ENCODE data around the gene HDAC4. TPM values are rescaled to one million over a fixed set of nuclear protein-coding genes. Genes with fewer than 3 reads are reported as not detected.

Gene HDAC4
- total RNA-seq, 4 donors from 2014 or later = 68.0 to 123 (median 86.5) TPM

- Histone ChIP-seq H3K36me3 (no peaks in the 10 kb centered on the region), H3K9me3 (no peaks in the 10 kb centered on the region), H3K27me3 (no peaks in the 10 kb centered on the region), H3K27ac (no peak overlapping the region), H3K4me1 (peaks cover 0 to 56% (median 19%) of the 10 kb centered on the region in 4 donors), H3K4me3 (no peak overlapping the region)
- 91 to 94% methylated on average over 31 of the region's 31 CpGs for WGBS, 2 donors
- TF ChIP-seq CTCF (IDR thresholded peaks at IDR 0.05) (no peak), EP300 (IDR thresholded peaks at IDR 0.05) (no peak), POLR2A (IDR thresholded peaks at IDR 0.05) (no peak)
- DNase-seq (ENCODE audit: low spot score in 2 of 2) = no peak
Measured at GRCh38 chr2:239247401-239248245, 153.2 kb downstream of the HDAC4 start.

GRCh38 chr2:239246723-239247122 is 154.1 kb downstream of the HDAC4 start:
- H3K4me1 ChIP-seq = peaks cover 0 to 51% (median 14%) of the 10 kb centered on the region in 4 donors
- 73 to 83% methylated on average over 11 of the region's 11 CpGs for WGBS, 2 donors
- TF ChIP-seq EP300 (IDR thresholded peaks at IDR 0.05) (no peak), POLR2A (IDR thresholded peaks at IDR 0.05) (no peak), CTCF (IDR thresholded peaks at IDR 0.05) (no peak)
- no peaks in the 10 kb centered on the region for H3K27me3 ChIP-seq
- no peaks in the 10 kb centered on the region for H3K36me3 ChIP-seq
- H3K27ac ChIP-seq = peak overlapping the region in 1 of 4 donors; percentile 58
- no peak for DNase-seq (ENCODE audit: low spot score in 2 of 2)
- no peaks in the 10 kb centered on the region for H3K9me3 ChIP-seq
- no peak overlapping the region for H3K4me3 ChIP-seq

GRCh38 chr2:239245872-239246721 is 154.7 kb downstream of the HDAC4 start:
- 55 to 56% methylated on average over 41 of the region's 41 CpGs for WGBS, 2 donors
- H3K4me3 ChIP-seq = peak overlapping the region in 1 of 4 donors; percentile 9
- no peak for DNase-seq (ENCODE audit: low spot score in 2 of 2)

GRCh38 chr2:239245107-239245506 is 155.7 kb downstream of the HDAC4 start:
- 41 to 47% methylated on average over 5 of the region's 5 CpGs for WGBS, 2 donors
- TF ChIP-seq POLR2A (IDR thresholded peaks at IDR 0.05) = no peak
- TF ChIP-seq CTCF (IDR thresholded peaks at IDR 0.05) = no peak
- no peak for TF ChIP-seq EP300 (IDR thresholded peaks at IDR 0.05)
- peak overlapping the region in 2 of 4 donors; percentile 12 to 58 for H3K27ac ChIP-seq
- no peaks in the 10 kb centered on the region for H3K9me3 ChIP-seq
- no peak overlapping the region for H3K4me3 ChIP-seq
- H3K4me1 ChIP-seq = peaks cover 0 to 57% (median 12%) of the 10 kb centered on the region in 4 donors
- DNase-seq (ENCODE audit: low spot score in 2 of 2) = no peak
- H3K27me3 ChIP-seq = no peaks in the 10 kb centered on the region
- H3K36me3 ChIP-seq = no peaks in the 10 kb centered on the region

More at GRCh38 chr2:239245872-239246721, 154.7 kb downstream of the HDAC4 start:
- Histone ChIP-seq H3K9me3 (no peaks in the 10 kb centered on the region), H3K27me3 (no peaks in the 10 kb centered on the region), H3K27ac (peak overlapping the region; percentile 13 to 58 (median 22)), H3K4me1 (peaks cover 0 to 54% (median 12%) of the 10 kb centered on the region in 4 donors), H3K36me3 (no peaks in the 10 kb centered on the region)
- no peak for TF ChIP-seq CTCF (IDR thresholded peaks at IDR 0.05)
- peak in 1 of 2 donors; percentile 9 for TF ChIP-seq EP300 (IDR thresholded peaks at IDR 0.05)
- no peak for TF ChIP-seq POLR2A (IDR thresholded peaks at IDR 0.05)

All from tibial nerve (tissue), 4 donors.